Fibroblast of the conjunctiva (primary cell): ENCODE measurements around the gene PLOD2.
"Not testable (repeated sequence)": the region's sequence is repeated elsewhere in the genome, so short reads cannot be mapped to it uniquely, and the experiment has no call there.

Experiments used
- DNase-seq: peaks from one replicate; pipeline ENCODE4 v3.0.0-alpha.2; 2010; ENCODE audit warnings: low read depth

PLOD2 gene

DNA sequence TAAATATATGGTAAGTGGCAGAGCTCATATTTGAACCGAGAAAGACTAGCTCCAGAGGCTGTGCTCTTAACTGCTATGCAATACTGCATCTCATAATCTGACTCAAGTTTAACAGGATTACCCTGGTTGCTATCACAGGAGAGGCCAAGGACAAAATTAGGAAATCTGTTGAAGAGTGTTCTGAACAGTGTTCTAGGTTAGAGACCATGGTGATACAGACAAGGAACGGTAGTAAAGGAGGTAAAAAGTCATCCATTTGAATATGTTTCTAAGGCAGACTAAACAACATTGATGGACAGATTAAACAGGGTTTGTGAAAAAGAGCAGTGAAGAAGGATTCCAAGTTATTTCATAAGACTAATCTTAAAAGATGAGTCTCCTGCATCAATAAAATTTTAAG is 22.1 kb downstream of the PLOD2 start:
- DNase-seq = no peak

DNA sequence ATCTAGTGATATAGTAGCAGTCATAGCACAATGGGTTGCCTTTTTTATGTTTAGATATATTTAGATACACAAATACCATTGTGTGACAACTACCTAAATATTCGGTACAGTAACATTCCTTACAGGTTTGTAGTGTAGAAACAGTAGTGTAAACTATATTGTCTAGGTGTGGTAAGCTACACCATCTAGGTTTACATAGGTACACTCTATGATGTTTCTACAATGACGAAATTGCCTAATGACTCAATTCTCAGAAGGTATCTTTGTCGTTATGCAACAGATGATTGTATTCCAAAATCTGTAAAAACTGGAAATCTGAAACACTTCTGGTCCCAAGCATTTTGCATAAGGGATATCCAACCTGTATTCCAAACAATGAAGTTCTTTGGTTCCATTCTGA is 24.3 kb downstream of the PLOD2 start:
- no peak for DNase-seq

DNA sequence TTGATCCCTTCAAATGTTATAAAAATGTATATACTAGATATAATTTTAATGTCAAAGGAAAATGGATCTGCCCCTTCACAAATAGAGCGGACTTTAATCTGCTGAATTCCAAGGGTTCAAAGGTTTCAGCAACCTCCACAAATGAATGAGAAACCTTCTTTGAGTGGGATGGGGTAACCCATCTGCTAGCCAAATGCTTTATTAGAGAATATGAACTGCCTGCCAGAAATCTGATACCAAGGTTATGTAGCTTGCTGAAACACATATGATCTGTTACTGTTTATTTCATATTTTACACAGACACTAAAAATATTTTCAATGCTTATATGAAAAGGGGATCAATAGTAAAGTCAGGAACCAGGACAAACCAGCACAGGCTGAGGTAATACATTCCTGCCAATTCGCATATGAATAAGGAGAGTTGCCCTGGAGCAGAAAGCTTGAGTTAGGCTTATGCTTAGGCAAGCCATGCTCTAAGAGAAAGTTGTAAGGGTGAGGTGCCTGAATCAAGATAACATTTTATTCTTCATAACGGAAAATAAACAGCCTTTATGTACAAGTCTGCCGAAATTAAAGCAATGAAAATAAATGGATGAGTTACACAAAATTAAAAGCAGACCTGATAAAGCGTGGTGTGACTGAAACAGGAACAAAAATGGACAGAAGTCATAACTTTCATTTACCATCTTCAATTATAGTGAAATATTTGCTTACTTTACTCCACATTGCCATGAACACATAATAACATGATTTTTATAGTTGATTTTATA is 26.5 kb downstream of the PLOD2 start:
- DNase-seq = no peak

DNA sequence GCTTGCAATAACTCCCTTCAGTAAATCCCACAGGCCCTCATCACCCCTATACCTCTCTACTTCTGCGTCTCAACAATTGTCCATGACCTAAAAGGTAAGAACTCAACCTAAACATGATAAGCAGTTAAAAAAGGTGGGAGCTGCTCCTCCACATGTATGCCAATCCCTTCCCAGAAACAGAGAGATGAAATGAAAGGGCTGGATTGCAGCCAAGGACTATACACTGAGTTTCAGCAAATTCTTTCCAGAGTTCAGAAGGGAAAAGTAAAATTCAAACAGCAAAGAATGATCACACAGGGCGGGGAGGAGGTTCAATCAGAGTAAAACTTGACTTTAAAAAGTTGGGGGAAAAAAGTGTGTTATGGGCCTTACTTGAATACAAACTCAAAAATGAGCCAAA is 27.5 kb downstream of the PLOD2 start:
- DNase-seq = no peak

DNA sequence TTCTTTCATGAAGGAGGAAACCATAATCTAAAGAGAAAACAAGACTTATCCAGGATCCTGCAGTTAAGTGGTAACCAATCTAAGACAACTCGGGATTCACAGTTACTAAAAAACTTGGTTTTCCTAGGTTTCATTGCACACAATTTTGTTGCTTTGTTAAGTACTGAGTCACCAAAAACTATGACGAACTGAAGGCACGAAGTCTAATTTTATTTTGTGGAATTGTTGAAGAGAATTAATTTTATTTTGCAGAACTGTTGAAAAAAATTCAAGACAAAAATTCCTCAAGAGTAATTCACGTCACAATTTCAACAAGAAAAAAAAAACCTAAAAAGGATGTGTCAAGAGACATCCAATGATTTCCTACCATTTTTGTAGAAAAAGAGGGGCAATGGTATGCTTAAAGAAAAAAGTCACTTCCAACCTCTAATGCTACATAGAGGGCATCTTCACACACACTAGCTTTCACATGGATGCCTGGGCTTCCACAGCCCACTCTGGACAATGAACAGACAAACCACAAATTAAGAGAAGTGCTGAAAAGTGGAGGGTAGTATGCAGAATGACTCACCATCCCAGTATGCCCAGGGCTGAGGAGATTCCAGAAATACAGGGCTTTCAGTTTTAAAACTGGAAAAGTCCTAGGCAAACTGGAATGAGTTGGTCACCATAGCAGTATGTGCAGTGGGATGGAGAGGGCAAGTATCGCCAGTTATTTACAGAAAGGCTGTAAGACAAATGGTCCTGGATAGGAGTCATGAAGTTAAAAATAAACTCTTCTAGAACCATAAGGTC is 29.2 kb downstream of the PLOD2 start:
- DNase-seq = no peak

DNA sequence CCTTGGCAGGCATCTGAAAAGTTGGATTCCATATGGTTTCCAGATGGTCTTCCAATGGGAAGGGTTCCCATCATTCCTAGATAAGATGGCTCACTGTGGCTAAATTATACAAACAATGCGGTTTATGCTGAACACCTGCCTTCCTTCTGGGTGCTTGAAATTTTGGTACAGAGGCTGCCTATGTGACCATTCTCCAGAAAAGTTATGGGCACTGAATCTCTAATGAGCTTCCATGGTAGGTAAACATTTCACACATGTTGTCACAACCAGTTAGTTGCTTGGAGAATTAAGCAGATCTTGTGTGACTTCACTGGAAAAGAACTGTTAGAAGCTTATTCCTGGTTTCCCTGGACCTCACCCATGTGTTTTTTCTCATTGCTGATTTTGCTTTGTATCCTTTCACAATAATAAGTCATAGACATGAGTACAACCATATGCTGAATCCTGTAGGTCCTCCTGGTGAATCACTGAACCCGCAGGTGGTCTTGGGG is 30.1 kb downstream of the PLOD2 start:
- no peak for DNase-seq

DNA sequence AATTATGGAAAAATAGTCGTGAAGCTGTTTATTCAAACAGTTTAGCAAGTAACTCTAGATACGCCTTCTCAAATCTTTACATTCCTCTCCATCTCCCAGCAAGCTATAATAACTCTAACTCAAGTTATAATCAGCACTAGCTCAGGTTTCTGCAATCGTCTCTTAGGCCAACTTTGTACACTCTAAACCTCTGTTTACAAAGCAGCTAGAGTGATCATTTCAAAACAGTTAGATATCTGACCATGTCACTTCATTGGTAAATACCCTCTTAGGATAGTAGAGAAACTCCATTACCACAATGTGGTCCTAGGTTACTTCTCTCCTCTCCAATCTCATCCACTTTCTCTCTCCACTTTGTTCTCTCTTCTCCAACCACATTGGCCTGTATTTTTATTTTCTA is 31.2 kb downstream of the PLOD2 start:
- no peak for DNase-seq

DNA sequence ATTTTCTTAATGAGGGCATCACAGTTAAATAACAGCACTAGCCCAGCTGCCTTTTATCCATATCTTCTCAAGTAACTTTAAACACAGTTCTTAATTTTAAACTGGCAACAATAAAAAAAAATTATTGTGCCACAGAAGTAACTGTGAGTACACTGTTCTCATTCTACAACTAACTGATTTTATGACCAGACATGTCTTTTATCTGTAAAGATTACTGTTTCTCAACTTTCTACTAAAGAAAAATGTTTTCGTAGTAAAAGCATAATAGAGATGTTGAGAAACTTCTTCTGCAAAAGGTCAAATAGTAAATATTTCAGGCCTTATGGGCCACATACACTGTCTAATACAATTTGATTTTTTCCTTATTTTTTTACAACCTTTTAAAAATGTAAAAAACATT is 32.0 kb downstream of the PLOD2 start:
- DNase-seq = no peak

DNA sequence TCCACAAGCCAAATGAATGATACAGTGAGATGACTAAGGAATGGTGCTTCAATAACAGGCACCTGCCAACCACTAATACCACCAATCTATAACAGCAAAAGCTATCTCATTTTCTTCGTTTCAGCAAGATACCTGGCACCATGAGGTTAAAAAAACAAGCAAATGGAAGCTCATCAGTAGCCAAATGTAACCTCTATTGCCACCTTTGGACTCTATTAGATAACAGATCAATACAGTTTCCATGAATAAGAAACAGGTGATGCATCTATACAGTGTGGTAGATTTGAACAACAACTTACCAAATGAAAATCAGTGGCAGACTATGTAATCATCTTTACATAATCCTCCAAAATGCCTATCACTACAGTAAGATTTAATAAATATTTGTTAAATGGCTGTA is 32.8 kb downstream of the PLOD2 start:
- no peak for DNase-seq

DNA sequence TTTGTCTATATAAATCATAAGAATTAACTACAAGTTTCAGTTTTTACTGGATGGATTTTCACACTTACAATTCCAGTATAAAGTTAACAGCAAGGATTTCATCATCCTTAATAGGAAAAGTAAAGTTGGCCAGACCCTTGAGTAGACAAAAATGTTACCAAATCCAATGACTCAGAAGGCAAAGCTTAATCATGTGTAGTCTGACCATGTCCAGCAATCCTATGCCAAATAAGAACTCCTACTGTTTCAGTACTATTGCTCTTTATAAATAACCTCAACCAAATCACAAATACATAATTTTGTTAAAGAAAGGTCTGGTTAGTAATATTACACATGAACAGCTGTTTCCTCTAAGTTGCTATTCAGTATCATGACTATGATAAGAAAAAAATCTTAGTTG is 35.0 kb downstream of the PLOD2 start:
- peak; percentile 92 for DNase-seq

DNA sequence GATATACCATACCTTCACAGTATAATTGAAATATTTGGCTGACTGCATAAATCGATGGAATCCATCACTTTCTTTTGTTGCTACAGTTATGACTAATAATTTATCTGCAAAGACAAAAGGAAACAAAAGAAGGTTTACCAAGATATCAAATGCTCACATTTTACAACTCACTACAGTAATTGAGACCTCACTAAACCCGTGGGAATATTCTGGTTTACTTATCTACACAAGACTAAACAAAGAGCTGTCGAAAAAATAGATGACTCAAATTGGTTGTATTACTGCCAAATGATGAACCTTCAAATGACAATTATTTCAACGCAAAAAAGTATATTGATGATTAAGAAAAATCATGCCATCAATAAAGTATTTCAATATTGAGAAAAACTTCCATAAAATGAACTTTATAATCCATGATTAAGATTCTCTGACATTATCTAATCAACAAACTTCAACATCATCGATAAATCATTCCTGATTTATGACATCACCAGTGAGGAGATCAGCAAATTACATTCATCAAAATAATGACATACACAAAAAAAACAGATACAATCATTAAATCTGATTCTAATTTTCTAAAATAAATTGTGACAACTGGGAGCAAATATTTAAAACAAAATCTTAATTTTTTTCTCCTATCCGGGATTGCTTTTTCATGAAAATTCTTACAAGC is 36.7 kb downstream of the PLOD2 start:
- no peak for DNase-seq

DNA sequence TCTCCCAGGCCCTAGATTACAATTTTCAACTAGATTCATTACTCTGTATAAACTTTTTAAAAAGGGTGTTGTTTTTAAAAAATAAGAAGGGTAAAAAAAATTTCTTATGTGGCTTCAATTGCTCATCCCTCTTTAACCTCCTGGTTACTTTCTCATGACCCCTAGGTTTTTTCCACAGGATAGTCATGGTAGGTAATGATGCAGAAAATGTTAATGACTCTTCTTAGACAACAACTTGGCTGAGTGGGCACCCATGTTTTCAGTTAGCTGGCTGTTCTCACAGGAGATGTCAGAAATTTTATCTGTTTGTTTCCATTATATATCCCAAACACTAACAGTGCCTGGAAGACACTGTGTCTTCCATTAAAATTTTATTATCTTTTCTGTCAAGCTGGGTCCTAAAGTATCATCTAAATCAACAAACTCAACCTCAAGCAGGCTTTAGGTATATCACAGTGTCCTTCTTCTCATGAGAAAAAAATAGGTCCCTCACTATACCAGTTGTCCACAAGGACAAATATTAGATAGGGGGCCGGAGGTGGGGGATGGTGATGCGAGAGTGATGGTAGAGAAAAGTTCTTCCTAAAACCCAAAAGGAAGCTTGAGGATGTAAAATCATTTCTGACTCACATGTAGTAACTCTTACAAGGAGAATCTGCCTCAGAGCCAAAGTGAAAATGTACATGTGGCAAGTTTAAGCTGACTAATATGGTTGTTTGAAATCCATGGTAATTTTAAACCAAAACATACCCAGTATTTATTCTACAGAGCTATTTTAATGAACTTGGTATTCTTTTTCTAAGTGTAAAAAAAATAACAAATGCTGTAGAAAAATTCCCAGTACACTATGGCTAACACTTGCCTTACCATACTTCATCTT is 43.3 kb downstream of the PLOD2 start:
- DNase-seq = peak; percentile 82

DNA sequence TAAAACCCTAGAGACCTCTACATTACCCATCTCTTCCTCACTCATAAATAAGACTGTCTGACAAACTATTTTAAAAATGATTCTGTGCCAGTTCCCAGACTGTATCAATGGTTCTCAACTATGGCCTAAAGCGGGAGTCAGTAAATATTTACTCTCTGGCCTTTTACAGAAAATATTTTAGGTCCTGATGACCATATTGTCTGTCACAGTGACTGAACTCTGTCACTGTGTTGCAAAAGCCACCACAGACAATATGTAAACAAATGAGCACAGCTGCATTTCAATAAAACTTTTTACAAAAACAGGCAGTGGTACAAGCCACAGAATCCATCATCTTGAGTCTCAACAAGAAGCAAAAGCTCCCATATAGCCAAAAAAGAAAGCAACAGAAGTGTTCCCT is 45.4 kb downstream of the PLOD2 start:
- DNase-seq = no peak

DNA sequence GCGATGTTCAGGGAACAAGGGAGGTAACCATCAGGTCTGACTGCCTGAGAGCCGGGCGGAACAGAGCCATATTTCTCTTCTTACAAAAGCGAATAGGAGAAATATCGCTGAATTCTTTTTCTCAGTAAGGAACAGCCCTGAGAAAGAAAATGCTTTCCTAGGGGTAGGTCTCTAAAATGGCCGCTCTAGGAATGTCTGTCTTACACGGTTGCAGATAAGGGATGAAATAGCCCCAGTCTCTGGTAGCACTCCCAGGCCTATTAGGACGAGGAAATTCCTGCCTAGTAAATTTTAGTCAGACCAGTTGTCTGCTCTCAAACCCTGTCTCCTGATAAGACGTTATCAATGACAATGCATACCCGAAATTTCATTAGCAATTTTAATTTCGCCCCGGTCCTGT is 47.2 kb downstream of the PLOD2 start:
- DNase-seq = not testable (repeated sequence)

DNA sequence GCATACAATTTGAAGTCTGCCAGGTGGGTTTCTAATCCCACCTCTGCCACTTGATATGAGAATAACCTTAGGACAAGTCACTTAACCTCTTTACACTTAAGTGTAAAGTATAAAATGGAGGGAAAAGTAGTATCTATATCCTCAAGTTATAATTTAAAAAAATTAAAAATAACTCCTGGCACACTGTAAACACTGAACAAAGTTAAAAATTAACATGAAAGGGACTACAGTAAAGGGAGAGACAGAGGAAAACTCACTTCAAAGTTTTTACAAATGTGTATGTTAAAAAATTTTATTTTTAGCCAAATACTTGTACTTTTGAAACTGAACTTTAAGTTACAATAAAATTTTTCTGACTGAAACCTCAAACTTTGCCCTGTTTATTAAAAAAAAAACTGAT is 49.6 kb downstream of the PLOD2 start:
- no peak for DNase-seq

DNA sequence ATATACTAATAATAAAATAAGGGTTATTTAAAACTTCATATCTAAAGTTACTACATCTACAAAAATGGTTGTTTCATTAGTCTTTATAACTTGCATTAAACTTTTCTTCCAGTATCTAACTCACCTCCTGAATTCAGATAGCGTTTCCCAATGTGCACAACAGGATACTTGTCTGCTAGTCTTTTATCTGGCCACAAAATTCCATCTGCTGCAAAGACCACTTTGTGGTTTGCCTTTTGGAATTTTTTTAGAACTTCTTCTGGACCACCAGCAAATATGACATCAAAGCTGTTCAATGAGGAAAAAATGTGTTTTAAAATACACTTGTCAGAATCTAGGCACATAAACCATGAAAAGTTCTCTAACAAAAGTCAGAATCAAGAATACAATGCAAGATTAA is 50.8 kb downstream of the PLOD2 start:
- DNase-seq = no peak

DNA sequence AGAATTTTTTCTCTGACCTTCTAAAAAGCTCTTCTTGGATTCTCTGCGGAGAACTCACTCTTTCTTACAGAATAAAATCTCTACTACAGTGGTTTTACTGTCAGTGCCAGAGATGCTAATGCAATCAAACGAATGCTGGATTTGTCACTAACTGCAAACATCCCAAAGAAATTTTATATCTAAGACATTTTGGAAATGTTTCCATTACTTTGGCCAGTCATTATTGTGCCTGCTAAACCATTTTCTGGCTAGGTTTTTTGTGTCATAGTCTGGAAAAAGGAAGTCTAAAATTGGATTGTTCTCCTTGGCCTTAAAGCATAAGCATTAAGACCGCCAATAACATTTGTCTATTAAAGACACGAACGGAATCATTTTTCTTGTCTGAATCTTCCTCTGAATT is 54.0 kb downstream of the PLOD2 start:
- no peak for DNase-seq

DNA sequence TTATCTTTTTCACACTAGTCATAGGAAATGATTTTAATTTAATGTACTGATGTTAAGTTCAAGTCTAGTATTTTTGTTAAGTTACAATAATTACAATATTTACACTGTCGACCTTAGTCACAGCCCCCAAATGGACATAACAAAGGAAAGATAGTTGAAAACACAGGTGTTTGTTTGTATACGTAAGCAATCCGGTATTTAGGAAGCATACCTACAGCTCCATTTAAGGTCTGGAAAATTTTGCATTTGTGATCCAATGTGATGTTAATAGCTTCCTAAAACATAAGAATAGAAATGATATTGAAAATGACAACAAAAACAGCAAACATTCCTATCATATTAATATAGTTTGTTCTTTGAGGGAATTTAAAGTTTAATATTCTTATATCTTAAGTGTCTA is 56.9 kb downstream of the PLOD2 start:
- DNase-seq = no peak

DNA sequence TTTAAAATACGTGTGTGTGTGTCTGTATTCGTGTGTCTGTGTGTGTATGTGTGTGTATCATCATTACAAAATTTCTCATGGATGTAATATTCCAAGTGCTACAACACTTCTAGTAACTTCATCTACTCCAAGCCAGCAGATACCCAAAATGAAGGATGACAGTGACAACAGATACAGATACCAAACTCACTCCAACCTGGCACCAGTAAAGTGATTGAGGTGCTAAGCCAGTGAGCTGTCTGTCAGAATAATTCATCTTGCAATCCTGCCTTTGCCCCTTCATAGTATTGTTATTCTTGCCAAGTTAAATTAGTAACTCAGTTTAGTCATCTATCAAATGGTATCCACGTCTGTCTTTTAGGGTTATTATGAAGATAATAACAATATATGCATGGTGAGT is 58.1 kb downstream of the PLOD2 start:
- DNase-seq = no peak

DNA sequence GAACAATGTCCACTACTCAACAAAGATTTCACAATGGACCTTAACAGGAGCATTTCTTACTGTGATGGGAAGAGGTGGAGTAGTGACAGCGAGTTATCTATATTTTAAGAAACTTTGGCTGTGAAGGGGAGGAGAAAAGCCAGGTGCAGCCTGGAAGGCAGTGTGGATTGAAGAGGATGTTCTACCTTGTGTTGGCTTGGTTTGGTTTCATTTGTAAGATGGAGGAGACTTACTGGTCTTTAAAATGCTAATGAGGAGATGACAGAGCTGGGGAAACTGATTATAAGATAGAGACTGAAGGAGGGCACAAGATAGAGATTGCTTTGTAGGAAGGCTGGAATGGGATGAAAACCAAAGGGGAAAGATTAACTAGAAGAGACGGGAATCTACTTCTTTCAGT is 59.4 kb downstream of the PLOD2 start:
- no peak for DNase-seq

DNA sequence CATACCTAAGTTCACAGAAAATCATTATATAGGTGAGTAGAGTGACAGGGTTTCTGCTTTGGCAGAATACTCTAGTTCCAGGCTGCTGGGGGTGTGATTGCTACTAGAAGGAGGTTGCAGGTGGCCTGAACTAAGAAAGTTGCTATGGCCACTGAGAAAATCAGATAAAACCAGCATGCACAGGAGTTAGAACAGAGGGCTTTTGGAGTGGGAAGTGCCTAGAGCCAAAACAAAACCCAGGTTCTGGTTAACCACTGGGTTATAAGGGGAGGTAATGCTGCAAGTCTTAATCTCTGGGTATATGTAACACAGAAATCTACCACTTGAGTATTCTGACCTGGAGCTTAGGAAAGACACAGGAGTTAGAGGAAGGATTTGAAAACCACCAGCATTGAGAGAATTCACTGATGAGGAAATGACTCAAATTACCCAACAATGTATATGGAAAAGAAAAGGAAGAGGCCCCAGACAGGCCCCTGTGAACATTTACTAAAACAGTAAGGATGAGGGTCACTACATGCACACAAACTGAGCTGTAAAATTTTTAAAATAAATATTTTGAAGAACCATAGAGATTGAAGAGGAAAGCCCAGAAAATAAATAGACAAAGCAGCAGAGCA is 60.0 kb downstream of the PLOD2 start:
- DNase-seq = no peak

DNA sequence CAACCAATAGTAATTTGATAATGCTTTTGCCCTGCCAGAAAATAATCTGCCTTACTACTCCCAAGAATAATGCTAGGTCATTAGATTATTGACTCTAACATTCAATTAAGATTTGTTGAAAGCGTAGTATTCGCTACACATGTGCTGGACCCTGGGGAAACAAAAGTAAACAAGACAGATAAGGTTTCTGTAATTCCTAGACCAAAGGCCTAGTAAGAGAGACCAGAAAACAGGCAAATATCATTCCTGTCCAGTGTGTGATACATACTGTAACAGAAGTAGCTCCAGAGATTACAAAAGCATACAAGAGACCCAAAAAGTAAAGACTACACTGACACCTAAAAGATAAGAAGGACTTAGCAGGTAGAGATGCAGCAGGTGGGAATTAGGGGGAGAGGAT is 60.8 kb downstream of the PLOD2 start:
- no peak for DNase-seq
